Endodermal cell (in vitro differentiated cells): ENCODE data around the gene LSM4. TPM values are rescaled to one million over a fixed set of nuclear protein-coding genes. Genes with fewer than 3 reads are reported as not detected.

Experiments
- DNase-seq: peaks from one replicate; pipeline ENCODE4 v3.0.0-alpha.2; 2017
- H3K27ac ChIP-seq: 2 replicates; pipeline ENCODE4 v1.5.1; 2013; ENCODE audit warnings: mild to moderate bottlenecking, low read depth, low read length, moderate library complexity
- H3K27me3 ChIP-seq: 2 replicates; pipeline ENCODE4 v1.6.1; 2013; ENCODE audit warnings: mild to moderate bottlenecking, low read length, moderate library complexity; ENCODE audit not compliant: insufficient read depth, control insufficient read depth, poor library complexity, severe bottlenecking
- H3K36me3 ChIP-seq: 2 replicates; pipeline ENCODE4 v1.7.0; 2013; ENCODE audit warnings: mild to moderate bottlenecking, low read length, moderate library complexity; ENCODE audit not compliant: control insufficient read depth, insufficient read depth
- H3K4me1 ChIP-seq: one replicate; pipeline ENCODE4 v1.7.0; 2013; ENCODE audit warnings: low read length; ENCODE audit not compliant: control insufficient read depth, insufficient read depth
- H3K4me3 ChIP-seq: 2 replicates; pipeline ENCODE4 v1.5.1; 2013; ENCODE audit warnings: mild to moderate bottlenecking, low read length, moderate library complexity
- H3K9ac ChIP-seq: 2 replicates; pipeline ENCODE4 v1.6.1; 2013; ENCODE audit warnings: mild to moderate bottlenecking, low read length, moderate library complexity; ENCODE audit not compliant: poor library complexity, severe bottlenecking; ENCODE audit errors: extremely low read depth
- H3K9me3 ChIP-seq: 2 replicates; pipeline ENCODE4 v1.6.1; 2013; ENCODE audit warnings: mild to moderate bottlenecking, low read length, moderate library complexity; ENCODE audit not compliant: control insufficient read depth
- H3K27ac Mint-ChIP-seq: 2 replicates; pipeline ENCODE4 v1.8.0; 2020; ENCODE audit warnings: mixed read lengths
- H3K27me3 Mint-ChIP-seq: 2 replicates; pipeline ENCODE4 v1.8.0; 2021; ENCODE audit warnings: mild to moderate bottlenecking, mixed read lengths; ENCODE audit not compliant: insufficient read depth
- H3K36me3 Mint-ChIP-seq: 2 replicates; pipeline ENCODE4 v1.8.0; 2020; ENCODE audit warnings: low read depth, mixed read lengths
- H3K4me1 Mint-ChIP-seq: 2 replicates; pipeline ENCODE4 v1.8.0; 2020; ENCODE audit warnings: mixed read lengths
- H3K4me3 Mint-ChIP-seq: 2 replicates; pipeline ENCODE4 v1.8.0; 2020; ENCODE audit warnings: mild to moderate bottlenecking, moderate library complexity, mixed read lengths
- H3K9me3 Mint-ChIP-seq: 2 replicates; pipeline ENCODE4 v1.8.0; 2020; ENCODE audit warnings: mild to moderate bottlenecking, mixed read lengths
- WGBS, 2 experiments: methylation state at CpG; one replicate each; pipeline versions ENCODE4 v1.1.5 to v1.1.7; 2013; ENCODE audit warnings: missing lambda C conversion rate in 2 of 2, mixed read lengths in 1 of 2; ENCODE audit not compliant: insufficient coverage in 1 of 2, insufficient read length in 1 of 2; 5-methylcytosine and 5-hydroxymethylcytosine counted together
- total RNA-seq, 2 donors: library from RNA; stranded (reverse); fragmentation: NEBNext Ultra II Directional in 1 of 2; extraction: Animal tissue kit (Norgen Biotek cat#: 25700) in 1 of 2; gene quantifications; 2 replicates in 1 of 2; 3 replicates in 1 of 2; pipeline ENCODE4 v1.2.1, GENCODE V29; 2021
- TF ChIP-seq, protein P1 (sequence below): fragments of 200-600 bp; sonication (generic); conservative IDR thresholded peaks from 2 replicates; pipeline ENCODE4 v1.5.0; 2021; ENCODE audit warnings: antibody characterized with exemption, mild to moderate bottlenecking

The LSM4 gene
- total RNA-seq, 2 donors from 2014 or later: 252 to 276 TPM

DNA sequence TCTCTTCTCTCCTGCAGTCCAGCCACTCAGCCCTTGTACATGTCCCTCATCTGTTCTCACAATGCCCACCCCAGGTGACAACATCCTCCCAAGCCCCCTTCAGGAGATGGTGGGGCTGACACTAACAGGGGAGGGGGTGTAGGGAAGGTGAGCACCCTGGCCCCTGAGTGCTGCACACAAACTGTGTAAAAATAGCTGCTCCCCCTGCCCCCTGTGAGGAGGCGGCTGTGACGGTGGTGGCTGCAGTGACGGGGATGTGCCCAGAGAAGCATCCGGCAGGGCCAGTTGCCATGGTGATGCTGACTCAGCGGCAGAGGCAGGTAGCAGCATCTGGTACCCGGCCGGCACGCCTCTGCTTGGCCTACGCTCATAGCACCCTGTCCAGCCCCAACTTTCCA, 28.4 kb downstream of the LSM4 start:
- H3K27ac ChIP-seq: peak overlapping the region; percentile 24
- no peak overlapping the region for H3K27ac Mint-ChIP-seq
- peak; percentile 78 for DNase-seq

DNA sequence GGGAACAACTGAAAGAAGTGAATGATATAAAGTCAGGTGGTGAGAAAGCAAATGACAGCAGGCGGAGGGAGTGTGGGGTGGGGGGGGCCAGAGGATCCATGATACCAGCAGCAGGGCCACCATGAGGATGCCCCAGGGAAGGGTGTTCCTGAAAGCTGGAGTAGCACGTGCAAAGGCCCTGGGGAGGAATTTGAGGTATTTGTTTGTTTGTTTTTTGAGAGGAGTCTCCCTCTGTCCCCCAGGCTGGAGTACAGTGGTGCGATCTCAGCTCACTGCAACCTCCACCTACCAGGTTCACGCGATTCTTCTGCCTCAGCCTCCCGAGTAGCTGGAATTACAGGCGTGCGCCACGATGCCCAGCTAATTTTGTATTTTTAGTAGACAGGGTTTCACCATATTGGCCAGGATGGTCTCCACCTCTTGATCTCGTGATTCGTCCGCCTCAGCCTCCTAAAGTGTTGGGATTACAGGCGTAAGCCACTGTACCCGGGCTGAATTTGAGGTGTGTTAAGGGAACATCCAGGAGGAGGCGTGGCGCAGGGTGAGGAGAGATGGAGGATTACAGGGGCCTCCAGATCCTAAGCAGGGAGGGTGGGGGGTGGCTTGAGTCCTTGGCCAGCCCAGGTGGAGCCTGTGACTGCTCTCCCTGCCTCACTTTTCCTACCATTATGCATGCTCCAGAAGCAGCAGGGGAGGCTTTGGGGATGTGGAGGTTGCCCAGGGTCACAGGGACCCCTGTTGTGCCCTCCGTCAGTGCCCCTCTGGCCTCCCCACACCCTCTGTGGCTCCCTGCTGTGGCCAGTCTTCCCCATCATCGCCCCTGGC, 29.0 kb downstream of the LSM4 start:
- Mint-ChIP-seq H3K27ac (peak overlapping the region; percentile 76), H3K4me1 (peaks cover 9% of the 10 kb centered on the region), H3K4me3 (peak overlapping the region; percentile 77), H3K27me3 (no peaks in the 10 kb centered on the region), H3K9me3 (no peaks in the 10 kb centered on the region), H3K36me3 (no peaks in the 10 kb centered on the region)
- H3K9ac ChIP-seq: no peak overlapping the region
- 73 to 75% methylated on average over 13 to 18 of the region's 18 CpGs for WGBS, 2 experiments
- H3K36me3 ChIP-seq: no peaks in the 10 kb centered on the region
- H3K4me1 ChIP-seq: no peaks in the 10 kb centered on the region
- peak; percentile 75 for DNase-seq
- no peaks in the 10 kb centered on the region for H3K9me3 ChIP-seq
- no peak overlapping the region for H3K4me3 ChIP-seq
- peak overlapping the region; percentile 39 for H3K27ac ChIP-seq
- H3K27me3 ChIP-seq: no peaks in the 10 kb centered on the region
- TF ChIP-seq, protein P1, sequence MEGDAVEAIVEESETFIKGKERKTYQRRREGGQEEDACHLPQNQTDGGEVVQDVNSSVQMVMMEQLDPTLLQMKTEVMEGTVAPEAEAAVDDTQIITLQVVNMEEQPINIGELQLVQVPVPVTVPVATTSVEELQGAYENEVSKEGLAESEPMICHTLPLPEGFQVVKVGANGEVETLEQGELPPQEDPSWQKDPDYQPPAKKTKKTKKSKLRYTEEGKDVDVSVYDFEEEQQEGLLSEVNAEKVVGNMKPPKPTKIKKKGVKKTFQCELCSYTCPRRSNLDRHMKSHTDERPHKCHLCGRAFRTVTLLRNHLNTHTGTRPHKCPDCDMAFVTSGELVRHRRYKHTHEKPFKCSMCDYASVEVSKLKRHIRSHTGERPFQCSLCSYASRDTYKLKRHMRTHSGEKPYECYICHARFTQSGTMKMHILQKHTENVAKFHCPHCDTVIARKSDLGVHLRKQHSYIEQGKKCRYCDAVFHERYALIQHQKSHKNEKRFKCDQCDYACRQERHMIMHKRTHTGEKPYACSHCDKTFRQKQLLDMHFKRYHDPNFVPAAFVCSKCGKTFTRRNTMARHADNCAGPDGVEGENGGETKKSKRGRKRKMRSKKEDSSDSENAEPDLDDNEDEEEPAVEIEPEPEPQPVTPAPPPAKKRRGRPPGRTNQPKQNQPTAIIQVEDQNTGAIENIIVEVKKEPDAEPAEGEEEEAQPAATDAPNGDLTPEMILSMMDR: no peak

More for the DNA sequence above, 28.4 kb downstream of the LSM4 start:
- Histone ChIP-seq H3K27me3 (no peaks in the 10 kb centered on the region), H3K36me3 (no peaks in the 10 kb centered on the region), H3K4me3 (no peak overlapping the region), H3K9me3 (no peaks in the 10 kb centered on the region), H3K9ac (no peak overlapping the region), H3K4me1 (no peaks in the 10 kb centered on the region)
- no peaks in the 10 kb centered on the region for H3K27me3 Mint-ChIP-seq
- peaks cover 9% of the 10 kb centered on the region for H3K4me1 Mint-ChIP-seq
- no peaks in the 10 kb centered on the region for H3K9me3 Mint-ChIP-seq
- 55 to 63% methylated on average over 8 to 9 of the region's 9 CpGs for WGBS, 2 experiments
- H3K36me3 Mint-ChIP-seq: no peaks in the 10 kb centered on the region
- no peak overlapping the region for H3K4me3 Mint-ChIP-seq
- TF ChIP-seq, protein P1: no peak

DNA sequence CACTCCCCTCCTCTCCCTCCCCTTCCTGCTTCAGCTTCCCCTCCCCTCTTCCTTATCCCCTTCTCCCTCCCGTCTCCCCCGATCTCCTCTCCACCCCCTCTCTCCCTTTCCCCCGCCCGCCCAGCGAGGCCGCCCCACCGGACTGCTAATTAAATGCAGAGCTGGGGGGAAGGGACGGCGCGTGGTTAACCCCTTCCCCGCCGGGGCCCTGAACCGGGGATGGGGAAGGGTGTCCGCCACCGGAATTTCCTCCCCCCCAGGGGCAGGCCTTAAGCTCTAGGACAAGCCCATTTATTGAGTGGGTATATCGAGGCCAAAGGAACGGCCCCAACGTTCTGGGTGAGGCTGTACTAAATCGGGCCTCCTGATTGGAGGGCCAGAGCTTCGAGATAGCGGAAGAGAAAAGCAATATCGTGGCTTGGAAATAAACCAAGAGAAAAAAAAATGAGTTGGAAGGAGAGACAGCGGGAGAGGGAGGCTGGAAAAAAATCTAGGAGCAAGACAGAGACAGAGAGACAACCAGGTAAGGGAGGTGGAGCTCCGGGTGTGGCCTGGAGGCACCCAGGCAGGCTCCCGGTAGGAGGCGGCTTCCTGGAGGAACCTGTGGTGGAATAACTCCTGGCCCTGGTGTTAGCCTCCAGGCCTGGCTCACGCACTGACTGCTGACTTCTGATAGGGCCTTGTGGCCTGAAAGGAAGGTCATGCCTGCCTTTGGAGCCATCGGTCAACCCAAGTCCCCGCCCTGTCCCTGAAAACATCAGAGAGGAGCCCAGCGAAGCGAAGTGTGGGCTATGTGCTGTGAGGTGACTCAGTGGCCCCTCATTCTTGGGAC, 29.9 kb downstream of the LSM4 start:
- Histone ChIP-seq H3K9me3 (no peaks in the 10 kb centered on the region), H3K27ac (peak overlapping the region; percentile 89), H3K4me3 (peak overlapping the region; percentile 90), H3K36me3 (no peaks in the 10 kb centered on the region), H3K9ac (peak overlapping the region; percentile 93), H3K27me3 (no peaks in the 10 kb centered on the region), H3K4me1 (peaks cover 3% of the 10 kb centered on the region)
- peak; percentile 97 for DNase-seq
- no peaks in the 10 kb centered on the region for H3K27me3 Mint-ChIP-seq
- H3K4me1 Mint-ChIP-seq: peaks cover 10% of the 10 kb centered on the region
- H3K9me3 Mint-ChIP-seq: no peaks in the 10 kb centered on the region
- H3K27ac Mint-ChIP-seq: peak overlapping the region; percentile 99
- no peaks in the 10 kb centered on the region for H3K36me3 Mint-ChIP-seq
- peak overlapping the region; percentile 77 for H3K4me3 Mint-ChIP-seq
- WGBS, 2 experiments: 21 to 22% methylated on average over 13 to 22 of the region's 31 CpGs
- TF ChIP-seq, protein P1: no peak
